HG03442 (cell line): ENCODE results near the gene TLL2.
A peak's percentile ranks its signal among the peaks of the same experiment; 100 is the strongest.

Experiments used
- ATAC-seq: cut with Tn5 transposase; IDR thresholded peaks from one replicate; pipeline ENCODE4 v1.9.1; 2021; ENCODE audit warnings: mild to moderate bottlenecking, moderate library complexity; ENCODE audit not compliant: unreplicated experiment

The TLL2 gene

DNA sequence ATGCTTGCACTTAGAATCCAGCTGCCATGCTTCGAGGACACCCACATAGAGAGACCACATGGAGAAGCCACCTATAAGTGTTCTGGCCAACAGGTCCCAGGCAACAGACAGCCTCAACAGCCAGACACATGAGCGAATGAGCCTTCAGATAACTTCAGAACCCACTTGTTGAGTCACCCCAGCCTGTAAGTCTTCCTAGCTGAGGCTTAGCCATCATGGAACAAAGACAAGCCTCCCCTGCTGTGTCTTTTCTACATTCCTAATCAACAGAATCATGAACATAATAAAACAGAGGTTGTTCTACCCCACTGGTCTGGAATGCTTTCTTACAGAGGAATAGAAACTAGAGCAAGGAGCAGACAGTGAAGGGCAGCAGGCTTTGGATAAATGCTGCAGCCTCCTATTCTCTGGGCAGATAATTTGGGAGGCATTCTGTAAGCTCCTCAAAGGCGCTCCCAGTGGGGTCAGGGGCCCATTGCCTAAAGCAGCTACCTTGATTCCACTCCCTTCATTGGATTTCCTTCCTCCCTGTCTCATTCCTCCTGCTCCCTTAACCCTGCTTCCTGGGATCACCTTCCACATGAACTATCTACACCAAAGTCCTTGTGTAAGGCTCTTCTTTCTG is 4.6 kb downstream of the TLL2 start:
- ATAC-seq: no peak

DNA sequence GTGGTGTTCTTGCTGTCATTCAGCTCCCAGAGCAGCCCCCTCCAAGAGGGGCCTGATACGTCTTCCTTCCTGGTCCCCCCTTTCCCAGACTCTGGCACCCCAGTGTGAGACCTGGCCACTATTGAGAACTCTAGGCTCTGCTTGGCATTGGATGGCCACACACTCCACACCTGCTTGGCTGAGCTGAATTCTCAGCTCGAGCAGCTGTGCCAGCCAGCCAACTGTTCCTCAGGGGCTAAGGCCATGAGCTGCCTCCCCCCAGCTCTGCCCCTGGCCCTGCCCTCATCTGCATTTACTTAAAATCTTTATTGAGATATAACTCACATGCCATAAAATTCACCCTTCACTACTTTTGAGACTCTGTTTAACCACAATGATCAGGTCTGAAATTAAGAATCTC is 6.7 kb downstream of the TLL2 start:
- no peak for ATAC-seq

DNA sequence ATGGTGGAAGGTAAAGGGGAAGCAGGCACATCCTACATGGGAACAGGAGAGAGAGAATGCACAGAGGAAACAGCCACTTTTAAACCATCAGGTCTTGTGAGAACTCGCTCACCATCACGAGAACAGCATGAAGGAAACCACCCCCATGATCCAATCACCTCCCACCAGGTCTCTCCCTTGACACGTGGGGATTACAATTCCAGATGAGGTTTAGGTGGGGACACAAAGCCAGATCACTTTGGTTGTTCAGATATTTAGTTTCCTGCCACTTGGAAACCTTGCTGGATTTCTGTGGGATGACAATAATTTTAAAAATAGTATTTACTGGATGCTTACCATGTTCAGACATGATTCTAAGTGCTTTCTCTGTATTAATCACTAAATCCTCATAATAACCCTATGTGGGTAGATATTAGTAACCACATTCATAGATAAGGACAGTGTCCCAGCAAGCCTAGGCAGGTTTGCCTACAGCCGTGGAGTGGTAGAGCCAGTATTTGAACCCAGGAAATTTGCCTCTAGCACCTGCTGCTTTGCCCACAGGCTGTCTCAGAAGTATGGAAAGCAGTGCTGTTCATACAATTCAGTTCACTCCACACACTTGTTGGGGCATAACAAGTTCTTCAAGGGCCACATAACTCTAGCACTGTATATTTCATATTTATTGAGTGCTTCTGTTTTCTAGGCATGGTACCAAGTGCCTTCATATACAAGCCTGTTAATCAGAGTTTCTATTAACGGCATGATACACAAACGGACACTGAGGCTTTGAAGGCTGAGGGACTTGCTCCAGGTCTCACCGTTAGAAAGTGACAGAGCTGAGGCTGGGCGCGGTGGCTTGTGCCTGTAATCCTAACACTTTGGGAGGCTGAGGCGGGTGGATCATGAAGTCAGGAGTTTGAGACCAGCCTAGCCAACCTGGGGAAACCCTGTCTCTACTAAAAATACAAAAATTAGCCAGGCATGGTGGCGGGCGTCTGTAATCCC is 8.3 kb downstream of the TLL2 start:
- no peak for ATAC-seq

DNA sequence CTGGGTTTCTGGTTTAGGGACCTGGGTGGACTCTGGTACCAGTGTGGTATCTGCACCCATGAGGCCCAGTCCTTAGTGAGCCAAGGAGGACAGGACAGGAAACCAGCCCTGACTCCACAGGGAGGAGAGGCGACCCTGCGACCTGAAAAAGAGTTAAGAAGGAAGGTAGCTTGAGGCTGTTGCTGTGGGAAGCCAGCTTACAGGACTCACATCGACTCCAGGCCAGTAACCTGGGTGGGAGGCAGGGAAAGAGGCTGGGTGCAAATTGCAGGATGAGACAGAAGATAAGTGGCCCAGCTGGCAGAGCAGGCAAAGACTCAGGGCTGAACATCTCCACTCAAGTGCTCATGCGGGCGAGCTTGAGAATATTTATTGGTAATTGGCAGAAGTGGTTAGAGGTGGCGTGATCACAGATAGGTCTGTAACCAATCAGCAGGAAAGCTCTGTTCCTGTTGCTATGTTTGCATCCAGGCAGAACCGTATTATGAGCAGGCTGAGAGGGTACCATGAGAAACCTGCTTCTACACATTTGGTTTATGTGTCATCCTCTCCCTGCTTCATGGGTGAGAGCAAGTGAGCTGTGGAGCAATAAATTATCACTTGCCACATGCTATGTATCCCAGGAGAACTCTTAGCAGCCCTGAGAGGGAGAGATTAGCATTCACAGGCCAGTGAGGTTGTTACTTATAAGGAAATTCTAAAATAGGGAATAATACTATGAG is 11.0 kb downstream of the TLL2 start:
- no peak for ATAC-seq

DNA sequence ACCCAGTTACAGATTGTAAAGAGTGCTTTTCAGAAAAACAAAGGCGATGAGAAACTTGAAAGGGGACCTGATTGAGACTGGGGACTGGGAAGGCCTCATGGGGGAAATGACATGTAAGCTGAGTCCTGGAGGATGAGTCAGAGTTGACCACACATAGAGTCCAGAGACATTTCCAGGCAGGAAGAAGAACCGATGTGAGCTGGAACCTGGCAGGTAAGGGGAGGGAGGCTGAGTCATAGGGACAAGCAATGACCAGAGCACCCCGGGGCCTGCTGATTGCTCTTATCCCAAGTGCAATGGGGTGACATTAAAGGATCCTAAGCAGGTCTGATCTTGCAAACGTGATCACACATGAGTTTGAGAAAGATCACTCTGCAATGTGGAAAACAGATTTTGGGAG is 11.7 kb downstream of the TLL2 start:
- no peak for ATAC-seq

DNA sequence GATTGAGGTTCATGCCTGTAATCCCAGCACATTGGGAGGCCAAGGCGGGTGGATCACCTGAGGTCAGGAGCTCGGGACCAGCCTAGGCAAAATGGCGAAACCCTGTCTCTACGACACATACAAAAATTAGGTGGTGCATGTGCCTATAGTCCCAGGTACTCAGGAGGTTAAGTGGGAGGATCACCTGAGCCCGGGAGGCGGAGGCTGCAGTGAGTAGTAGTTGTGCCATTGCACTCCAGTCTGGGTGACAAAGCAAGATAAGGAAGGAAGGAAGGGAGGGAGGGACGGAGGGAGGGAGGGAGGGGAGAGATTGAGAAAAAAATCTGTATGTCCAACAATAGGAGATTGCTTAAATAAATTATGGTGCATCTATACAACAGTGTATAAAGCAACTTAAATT is 13.2 kb downstream of the TLL2 start:
- no peak for ATAC-seq

DNA sequence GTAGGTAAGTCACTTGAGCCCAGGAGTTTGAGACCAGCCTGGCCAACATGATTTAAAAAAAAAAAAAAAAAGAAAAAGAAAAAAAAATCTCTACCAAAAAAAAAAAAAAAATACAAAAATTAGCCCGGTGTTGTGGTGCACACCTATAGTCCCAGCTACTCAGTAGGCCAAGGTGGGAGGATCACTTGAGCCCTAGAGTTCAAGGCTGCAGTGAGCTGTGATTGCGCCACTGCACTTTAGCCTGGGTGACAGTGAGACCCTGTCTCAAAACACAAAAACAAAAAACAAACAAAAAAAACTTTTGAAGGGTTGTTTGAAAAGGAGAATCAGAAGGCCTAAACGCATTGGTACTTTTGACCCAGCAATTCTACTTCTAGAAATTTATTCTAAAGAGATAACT is 13.7 kb downstream of the TLL2 start:
- no peak for ATAC-seq

DNA sequence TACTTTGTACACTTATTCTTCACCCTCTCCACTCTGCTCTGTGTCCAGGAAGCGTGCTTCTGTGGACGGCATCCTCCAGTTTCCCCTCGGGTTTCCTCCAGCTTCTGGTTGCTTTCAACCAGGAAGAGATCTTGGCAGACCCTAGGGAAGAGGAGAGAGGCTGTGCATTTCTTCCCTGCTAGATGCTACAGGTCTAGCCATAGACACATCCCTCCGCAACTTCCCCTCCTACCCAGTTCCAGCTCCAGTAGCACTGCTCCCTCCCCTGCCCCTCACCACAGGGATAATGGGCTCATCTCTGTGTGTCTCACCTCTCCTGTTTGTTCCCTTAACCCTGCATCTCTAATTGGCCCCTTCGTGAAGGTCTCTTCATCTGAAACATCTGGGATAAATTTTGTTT is 16.3 kb downstream of the TLL2 start:
- ATAC-seq: no peak

DNA sequence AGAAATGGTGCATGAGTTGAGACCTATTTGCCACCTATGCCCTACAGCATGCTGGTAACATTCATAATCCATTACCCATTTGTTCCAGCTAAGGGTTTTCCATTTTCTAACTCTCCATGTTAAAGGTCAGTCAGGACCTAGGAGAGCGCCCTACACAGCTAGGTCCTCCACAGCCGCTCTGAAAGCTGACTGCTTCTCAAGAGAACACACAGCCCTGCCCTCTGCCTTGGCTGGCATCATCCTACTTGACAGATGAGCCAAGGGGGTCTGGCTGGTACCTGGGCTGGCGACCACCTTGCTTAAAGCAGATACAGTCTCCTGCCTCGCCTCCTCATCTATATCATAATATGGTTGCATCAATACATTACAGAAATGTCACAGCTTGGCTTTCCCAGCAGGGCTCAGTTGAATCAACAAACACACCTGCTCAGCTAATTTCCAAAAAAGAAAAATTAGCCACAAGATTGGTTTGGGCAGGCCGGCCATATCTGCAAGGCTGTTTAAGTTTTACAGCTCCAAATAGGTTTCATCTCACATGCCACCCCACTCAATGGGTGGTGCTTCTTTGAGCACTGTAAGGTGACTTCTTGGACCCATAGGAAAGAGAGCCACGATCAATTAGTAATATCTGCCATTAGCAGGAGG is 17.3 kb downstream of the TLL2 start:
- no peak for ATAC-seq

DNA sequence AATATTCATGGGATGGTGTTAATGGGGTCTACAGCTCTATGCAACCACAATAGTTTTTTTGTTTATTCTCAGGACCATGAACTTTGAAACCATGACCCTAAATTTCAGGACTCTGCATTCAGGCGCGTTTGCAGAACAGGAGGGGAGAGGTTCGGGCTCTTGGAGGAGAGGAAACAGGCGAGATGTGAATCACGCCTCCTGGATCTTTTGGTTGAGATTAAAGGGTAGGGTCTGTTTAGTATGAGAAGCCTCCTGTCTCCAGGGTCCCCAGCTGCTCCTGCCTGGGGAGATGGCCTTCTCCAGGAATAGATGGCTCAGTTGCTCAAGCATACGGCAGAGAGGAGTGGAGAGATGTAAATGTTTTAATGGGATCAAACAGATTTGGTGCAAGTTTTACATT is 18.2 kb downstream of the TLL2 start:
- no peak for ATAC-seq

DNA sequence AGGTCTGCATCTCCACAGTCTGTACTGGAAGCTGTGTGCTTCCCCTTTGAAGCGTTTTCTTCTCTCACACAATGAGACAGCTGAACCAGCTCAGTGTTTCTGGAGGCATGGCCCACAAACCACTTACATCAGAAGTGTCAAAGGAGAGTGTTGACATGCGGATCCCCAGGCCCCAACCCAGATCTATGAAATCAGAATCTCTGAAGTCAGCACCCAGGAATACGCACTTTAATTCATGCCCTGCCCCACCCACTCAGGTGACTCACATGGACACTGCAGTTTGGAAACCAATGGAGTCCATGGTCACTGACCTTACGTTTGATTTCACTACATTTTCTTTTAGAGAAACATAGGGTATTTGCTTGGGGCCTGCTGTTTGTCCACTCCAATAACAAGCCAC is 19.0 kb downstream of the TLL2 start:
- no peak for ATAC-seq

DNA sequence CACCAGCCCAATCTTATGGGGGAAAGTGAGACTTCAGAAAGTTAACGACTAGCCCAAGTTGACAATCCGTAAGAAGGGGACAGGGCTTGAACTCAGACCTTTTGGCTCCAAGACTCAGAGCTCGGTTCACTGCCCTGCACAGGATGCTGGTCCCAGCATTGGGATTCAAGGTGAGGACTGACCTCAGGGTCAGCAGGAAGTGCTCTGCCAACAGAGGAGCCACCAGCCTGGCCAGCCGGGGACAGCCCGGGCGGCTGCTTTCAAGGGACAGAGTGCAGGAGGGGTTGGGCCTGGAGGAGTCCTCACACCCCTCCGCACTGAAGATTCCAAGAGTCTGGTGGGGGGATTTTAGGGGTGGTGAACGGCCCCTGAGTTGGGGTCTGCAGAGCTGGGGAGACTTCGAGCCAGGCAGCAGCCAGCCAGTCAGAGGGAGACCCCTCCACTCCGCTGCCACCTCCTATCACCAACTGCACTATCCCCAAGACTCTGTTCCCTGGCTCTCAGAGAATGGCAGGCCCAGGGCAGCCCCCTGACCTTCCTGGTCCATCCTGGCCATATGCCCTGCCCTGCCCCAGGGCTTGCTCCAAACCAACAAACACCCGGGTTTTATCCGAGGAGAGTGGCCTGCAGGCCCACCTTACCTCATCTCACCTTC is 19.7 kb downstream of the TLL2 start:
- no peak for ATAC-seq

DNA sequence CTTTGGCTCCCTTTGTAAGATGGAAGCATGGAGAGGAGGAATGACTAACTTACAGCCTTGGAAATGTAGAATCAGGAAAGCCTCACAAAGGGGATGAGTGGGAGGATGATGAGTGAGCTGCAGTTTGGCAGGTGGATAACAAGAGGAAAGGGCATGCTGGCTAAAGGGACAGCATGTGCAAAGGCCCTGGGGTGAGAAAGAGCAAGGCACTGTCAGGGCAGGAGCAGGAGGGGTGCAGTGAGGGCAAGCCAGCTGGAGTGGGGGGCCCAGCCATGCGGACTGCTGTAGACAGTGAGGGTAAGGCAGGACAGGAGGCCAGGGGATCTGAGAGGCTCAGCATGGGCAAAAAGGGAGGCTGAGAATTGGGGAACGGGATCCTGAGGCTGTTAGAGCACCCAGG is 20.5 kb downstream of the TLL2 start:
- ATAC-seq: no peak

DNA sequence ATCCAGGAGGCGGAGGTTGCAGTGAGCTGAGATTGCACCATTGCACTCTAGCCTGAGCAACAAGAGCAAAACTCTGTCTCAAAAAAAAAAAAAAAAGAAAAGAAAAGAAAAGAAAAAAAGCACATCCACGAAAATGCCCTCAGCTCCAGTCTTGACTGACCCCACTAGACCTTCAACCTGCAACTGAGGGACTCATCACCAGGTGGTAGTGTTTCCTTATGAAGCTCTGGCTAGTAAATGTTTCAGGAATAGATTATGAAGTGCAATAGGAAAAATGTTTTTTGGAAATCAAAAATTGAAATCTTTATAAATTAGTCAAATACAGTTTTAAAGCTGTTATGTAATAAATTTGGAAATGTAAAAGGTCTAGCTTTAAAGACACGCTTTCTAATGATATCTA is 22.4 kb downstream of the TLL2 start:
- ATAC-seq: no peak

DNA sequence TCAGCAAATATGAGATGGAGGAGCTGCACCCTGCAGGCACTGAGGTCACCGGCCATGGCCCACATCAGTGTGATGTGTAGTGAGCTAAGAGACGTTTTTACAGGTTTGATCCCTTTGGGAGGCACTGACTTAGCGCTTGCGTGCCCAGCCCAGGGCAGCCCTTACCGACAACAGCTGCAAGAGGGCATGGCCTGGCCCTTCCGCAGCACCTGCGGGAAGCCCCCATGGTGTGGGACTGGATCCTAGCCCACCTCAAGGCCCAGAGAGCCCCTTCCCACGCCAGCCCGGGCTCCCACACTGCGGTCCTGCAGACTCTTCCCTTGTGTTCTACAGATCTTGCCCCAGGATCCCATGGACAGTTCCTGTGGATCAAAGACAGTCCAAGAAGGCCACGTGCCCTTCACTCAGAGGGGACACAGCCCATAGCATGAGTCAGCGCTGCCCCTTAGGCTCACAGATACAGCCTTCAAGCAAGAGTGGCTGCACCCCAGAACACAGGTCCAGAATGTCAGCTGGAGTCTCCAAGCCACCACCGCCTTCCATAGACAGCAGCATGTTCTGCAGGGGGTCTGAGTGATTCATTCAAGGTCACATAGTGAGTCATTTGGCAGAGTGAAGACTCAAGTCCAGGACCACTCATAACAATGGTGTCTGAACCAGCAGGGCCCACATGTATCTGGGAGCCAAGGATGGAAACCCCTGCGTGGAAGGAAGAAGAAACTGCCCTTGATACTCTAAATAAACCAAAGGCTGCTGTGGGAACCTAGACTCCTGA is 25.4 kb downstream of the TLL2 start:
- ATAC-seq: no peak

DNA sequence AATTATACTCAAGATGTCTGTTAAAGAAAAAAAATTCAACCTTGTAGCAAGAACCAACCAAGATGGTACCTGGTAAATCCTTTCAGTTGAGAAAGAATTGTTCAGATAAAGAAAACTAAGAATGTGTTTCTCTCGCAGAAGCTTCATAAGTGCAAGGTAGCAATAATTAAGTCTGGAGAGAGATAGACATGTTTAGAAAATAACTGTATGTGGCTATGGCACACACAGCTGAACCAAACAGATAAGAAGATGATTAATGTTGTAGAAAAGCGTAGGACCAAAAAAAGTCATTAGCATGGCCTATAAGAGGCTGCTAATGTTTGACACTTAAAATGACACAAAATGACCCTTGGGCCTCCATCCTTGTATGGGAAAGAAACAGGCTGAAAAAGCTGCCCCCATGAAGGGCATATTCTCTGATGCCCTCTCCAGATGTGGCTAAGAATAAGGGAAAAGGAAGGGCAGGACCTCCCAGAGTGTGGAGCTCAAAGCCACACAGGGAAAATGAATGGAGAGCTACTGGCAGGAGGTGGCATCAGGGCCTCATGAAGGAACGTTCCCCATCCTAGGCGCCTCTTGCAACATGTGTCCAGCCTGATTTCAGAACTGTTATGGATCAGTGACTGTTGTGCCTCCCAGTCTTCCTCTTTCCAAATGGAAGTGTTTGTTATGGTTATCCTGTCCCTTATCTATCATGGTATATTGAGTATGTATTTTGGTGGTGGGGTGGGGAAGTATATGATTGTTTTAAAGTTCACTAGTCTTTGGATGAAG is 30.7 kb downstream of the TLL2 start:
- ATAC-seq: no peak

DNA sequence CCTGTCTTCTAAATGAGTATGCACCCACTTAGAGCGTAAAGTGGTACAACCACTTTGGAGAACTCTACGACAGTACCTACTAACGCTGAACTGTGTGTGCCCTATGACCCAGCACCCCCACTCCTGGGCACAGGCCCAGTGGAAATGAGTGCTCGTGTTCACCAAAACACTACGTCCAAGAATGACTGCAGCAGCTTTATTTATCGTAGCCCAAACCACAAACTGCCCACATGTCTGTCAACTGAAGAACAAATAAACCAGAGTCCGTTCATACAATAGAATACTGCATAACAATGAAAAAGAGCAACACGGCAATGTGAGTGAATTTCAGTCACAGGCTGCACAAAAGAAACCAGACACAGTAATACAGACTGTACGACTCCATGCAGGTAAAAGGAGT is 35.4 kb downstream of the TLL2 start:
- ATAC-seq: no peak

DNA sequence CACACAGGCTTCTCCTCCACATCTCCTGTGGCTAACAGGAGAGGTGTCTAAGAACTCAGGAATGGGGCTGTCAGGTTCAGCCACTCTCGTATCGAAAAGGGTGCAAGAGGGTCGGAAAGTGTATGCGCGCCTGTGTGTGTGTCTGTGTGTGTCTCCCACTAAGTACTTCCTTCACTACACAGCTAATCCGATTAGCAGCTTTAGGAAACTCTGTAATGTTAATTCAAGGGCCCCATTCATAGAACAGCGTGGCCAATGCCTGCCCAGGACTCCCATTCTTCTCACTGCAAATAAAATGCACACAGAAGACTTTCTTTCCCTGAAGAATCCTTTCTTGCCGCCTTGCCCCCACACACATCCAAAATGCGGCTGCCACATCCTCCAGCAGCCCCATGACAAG is 39.9 kb downstream of the TLL2 start:
- no peak for ATAC-seq

DNA sequence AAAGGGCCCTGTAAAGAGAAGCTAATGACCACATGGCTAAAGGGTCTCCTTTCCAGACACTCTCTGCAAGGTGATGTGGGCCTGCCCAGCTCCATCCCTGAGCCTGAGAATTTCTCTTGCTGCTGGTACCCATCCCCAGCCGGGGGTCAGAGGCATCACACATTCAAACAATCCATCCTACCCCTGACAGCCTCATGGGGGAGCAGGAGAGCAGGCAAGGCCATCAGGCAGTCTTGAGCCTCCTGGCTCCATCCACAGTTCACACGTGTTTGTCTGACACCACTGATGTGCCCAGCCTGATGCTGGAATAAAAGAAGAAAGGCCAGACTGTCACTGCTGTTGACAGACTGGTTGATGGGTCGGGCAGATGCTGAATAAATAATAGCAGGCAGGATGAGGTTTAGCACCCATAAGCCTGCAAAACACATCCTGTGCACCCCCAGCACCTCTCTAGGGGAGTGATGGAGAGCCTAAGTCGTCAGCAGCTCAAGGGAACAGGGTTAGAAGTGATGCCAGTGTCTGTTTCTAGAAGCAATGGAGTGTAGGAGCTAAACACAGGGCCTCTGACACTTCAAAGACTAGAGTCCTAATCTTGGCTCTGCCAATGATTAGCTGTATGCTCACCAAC is 43.5 kb downstream of the TLL2 start:
- ATAC-seq: peak; percentile 71
